Stimulated activated CD8-positive, alpha-beta memory T cell treated with anti-CD3 and anti-CD28 coated beads, Interleukin-4, amount 100 ng/mL, for 48 hours (primary cell): ENCODE measurements around the gene PMVK.
A peak's percentile ranks its signal among the peaks of the same experiment; 100 is the strongest.

Experiments
- DNase-seq: peaks from one replicate; pipeline ENCODE4 v3.0.0-alpha.2; 2020

Gene PMVK

GRCh38 chr1:154945160-154945961 lies 8.8 kb upstream of the PMVK start:
- no peak for DNase-seq

GRCh38 chr1:154944401-154945159 lies 8.1 kb upstream of the PMVK start:
- DNase-seq = no peak

GRCh38 chr1:154943649-154944400 lies 7.3 kb upstream of the PMVK start:
- DNase-seq = peak; percentile 64

- no peak for DNase-seq
Measured at GRCh38 chr1:154941333-154942013, 5.0 kb upstream of the PMVK start.

DNA sequence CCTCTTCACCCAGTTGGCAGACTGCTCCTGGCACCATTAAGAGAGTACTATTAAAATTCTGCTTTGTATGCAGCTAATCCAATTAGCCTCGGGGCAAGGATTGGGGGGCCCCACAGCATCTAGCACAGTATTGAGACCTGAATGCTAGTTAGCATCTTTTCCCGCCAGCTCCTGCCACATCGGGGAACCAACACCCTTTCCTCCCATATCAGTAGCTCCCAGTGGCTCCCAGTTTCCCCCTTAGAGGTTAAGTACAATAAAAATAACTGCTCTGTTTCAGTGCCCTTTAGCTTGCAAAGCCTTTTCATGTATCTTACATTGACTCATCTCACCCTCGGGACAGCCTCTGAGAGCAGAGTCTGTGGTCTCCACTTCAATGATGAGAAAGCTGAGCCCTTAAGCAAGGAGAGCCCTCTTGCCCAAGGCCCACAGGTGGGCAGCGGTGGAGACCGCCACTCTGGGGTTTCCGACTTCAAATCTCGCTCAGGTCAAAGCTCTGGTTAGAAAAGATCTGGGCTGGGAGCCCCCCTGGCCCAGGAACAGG lies 4.2 kb upstream of the PMVK start:
- no peak for DNase-seq

DNA sequence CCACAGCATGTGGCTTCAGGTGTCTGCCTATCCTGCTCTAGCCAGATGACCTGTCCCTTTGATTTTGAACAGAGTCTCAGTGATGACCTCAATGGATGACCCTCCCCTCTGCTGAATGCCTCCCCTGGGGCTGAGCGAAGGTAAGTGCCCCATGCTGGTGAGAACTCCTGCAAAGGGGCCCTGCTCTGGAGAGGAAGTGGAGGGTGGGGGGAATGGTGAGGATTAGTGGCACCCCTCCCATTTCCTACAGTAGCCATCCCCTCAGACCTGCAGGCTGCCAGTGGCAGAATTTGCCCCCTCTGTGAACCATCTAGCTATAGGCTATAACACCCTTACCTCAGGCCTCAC lies 3.7 kb upstream of the PMVK start:
- no peak for DNase-seq

DNA sequence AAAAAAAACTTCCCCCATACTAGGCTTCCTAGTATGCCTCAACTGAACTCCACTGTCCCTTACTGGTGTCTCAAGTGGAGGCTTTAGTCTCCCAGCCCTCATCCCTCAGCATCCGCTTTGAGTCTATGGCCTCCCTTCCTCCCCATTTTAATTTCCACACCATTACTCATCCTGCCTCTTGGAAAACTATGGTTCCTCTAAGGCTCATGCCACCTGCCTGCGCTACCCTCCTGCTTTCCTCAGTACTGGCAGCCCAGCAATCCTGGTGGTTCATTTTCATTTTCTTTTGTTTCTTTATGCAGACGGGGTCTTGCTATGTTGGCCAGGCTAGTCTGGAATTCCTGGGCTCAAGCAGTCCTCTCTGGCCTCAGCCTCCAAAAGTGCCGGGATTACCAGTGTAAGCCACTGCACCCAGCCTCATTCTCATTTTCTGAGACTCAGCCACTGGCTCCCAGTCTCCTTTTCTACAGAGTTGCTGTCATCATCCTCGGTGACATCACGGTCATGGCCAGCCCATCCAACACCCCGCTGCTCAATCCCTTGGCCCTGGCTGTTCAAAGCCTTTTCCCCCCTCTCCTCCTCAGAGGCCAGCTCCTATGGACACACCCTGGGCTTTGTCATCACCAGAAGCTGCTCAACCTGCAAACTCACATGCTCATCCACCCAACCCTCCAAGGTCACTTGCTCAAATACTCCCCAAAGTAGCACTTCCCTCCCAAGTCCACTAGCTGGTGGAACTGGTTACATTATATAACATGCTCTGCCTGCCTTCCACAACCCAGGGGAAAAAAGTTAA lies 2.3 kb upstream of the PMVK start:
- DNase-seq = no peak

DNA sequence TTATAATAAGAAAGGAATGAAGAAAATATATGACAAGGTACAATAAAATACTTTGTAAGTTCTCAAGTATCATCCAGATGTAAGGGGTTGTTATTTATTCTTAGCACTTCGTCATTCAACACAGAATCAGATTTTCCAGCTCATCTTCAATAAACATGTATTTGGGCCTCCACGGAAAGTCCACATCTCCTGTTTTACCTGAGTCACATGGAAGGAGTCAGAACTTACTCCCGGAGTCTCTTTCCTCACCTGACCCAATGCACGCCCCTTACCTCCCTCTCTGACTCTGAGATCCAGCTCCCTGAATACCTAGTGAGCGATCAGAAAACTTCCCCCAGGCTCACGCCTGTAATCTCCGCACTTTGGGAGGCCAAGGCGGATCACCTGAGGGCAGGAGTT lies 1.5 kb upstream of the PMVK start:
- no peak for DNase-seq

- DNase-seq = peak; percentile 92
Measured at GRCh38 chr1:154937085-154937987, 817 bp upstream of the PMVK start.

DNA sequence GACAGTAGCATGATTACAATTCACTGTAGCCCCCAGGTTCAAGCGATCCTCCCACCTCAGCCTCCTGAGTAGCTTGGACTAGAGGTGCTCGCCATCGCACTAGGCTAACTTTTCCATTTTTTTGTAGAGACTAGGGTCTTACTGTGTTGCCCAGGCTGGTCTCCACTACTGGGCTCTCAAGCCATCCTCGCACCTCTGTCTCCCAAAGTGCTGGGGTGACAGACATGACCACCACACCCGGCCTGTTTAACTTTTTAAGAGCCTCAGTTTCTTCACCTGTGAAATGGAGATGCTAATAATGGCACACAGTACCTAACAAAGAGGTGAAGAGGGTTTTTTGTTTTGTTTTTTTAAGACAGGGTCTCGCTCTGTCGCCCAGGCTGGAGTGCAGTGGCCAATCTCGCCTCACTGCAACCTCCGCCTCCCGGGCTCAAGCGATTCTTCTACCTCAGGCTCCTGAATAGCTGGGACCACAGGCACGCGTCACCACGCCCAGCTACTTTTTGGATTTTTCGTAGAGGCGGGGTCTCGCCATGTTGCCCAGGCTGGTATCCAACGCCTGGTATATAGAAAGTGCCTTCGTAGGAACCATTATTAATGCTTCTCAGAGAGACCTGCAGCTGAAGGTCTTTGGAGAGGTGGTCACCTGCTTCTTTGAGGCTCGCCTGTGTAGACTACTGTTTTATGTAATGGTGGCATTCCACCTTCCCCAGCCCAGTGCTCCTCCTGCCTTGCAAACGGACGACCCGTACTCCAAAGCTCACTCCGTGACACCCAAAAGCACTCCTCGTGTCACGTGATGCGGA lies 567 bp downstream of the PMVK start:
- no peak for DNase-seq

DNA sequence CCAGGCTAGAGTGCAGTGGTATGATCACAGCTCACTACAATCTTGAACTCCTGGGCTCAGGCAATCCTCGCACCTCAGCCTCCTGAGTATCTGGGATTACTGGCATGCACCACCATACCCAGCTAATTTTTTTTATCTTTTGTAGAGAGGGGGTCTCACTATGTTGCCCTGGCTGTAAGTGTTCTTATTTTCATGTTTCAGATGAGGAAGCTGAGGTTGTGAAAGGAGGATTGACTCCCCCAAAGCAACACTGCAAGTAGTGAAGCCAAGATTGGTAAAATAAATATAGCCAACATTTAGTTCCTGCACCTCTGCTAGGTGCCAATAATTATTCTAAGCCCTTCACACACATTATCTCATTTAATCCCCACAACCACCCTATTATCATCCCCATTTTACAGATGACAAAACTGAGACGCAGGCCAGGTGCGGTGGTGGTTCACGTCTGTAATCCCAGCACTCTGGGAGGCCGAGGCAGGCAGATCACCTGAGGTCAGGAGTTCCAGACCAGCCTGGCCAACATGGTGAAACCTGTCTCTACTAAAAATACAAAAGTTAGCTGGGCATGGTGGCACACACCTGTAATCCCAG lies 2.1 kb downstream of the PMVK start:
- no peak for DNase-seq

DNA sequence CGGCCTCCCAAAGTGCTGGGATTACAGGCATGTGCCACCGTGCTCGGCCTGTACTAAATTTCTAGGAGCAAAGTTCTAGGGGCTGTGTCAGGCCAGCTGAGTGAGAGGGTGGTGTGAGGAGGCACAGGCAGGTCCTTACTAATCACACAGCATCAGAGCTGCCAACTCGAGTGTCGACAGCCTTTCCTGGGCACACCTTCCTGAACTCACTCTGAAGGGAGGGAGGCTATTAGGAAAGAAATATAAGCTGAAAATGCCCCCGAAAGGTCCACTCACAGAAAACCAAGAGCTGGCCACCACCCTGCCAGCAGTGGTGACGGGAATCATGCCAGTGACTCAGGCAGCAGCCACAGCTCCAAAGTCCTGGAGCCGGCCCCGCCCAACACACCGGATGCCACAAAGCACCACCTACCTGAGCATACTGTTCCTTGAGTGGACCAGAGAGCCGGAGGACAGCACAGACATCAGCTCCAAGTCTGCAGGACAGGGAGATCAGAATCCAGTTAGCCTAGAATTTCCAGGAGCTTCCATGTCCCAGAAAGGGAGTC lies 4.5 kb downstream of the PMVK start:
- no peak for DNase-seq

- DNase-seq = no peak
Measured at GRCh38 chr1:154926201-154926600, 10.3 kb downstream of the PMVK start.

DNA sequence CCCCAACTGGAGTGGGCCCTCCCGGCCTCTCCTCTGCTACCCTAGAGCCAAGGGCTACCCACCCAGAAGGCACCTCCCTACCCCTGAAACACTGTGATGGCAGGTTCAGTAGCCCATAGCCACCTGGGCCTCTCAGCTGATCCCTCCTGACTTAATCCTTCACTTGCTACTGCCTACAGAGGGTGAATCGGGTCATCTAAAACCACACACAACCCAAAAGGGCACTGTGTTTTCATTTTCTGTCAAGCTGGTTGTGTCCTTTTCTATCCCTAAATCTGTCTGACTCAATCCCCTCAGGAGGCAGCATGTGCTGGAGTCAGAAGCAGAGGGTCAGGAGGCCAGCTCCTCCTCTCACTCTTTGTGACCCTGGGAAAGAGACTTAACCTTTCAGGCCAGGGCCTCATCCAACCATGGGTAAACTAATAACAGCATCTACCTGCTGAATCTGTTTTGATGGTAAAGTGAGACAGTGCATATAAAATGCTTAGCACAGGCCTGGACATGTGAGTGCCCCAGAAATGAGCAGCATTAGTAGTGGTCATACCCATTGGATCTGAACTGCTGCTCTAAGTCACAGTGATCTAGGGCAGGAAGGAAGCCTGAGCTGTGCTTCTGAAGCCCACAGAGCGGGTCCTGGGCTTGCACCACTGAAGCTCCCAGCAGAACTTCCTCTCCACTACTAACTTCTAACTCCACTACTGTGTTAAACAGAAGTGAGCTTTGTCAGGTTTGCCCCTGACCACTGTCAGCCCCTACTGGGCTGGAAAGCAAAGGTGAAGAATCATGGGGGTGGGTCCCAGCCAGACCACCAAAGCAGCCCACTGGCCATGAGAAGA lies 11.0 kb downstream of the PMVK start:
- DNase-seq = no peak

DNA sequence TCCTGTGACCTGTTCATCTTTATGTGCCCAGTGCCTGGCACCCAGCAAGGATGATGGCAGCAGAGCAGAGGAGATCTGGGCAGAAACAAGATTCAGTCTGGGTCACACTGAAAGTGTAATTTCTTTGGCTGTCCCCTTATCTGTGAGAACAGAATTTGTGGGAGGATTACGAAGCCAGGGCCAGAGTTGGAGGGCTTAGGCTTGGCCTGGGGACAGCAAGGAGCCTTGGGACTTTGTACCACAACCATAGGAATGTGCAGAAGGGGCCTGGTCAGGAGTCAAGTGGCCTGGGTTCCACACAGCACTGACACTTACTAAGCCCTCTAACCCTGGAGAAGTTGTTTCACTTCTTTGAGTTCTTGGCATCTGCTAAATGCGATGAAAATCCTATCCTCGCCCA lies 12.8 kb downstream of the PMVK start:
- DNase-seq = no peak

GRCh38 chr1:154913273-154913672 lies 23.2 kb downstream of the PMVK start:
- no peak for DNase-seq

DNA sequence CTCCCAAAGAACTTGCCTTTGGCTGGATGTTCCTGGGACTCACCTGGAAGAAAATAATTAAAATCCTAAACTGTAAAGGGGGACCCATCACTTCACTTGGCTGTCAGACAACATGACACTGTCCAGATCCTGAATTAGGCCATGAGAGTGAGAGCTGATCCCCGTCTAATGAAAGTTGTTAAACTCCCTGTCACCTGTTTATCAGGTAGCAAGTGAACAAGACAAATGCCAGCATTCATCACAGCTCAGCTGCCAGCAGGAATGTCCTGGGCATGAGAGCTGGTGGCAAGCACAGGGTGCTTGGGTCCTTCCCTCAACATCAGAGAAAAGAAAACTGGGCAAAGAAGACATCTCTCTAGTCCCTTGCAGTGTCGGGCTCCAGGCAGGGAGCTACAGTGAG lies 23.8 kb downstream of the PMVK start:
- DNase-seq = no peak
